H1 (cell line): ENCODE results near the gene CFAP74.

Experiments used
- CEBPB ChIP-seq: IDR thresholded peaks from 2 replicates; pipeline ENCODE4 v1.6.1; 2012; ENCODE audit warnings: low read depth, low read length
- EZH2 ChIP-seq: fragments of 200-600 bp; sonication (generic); IDR thresholded peaks from 2 replicates; pipeline ENCODE4 v1.7.1; 2012; ENCODE audit warnings: low read depth, mild to moderate bottlenecking, moderate library complexity, low read length, inconsistent platforms; ENCODE audit not compliant: severe bottlenecking
- KDM1A ChIP-seq: fragments of 200-600, 300-600 bp; sonication (generic); IDR thresholded peaks from 2 replicates; pipeline ENCODE4 v1.7.1; 2016; ENCODE audit warnings: mild to moderate bottlenecking, low read length, borderline replicate concordance
- MAFK ChIP-seq: IDR thresholded peaks from 2 replicates; pipeline ENCODE4 v1.6.1; 2012; ENCODE audit warnings: low read depth, mild to moderate bottlenecking, improper control_type of control experiment, low read length
- SP1 ChIP-seq: IDR thresholded peaks from 2 replicates; pipeline ENCODE4 v1.6.1; 2011; ENCODE audit warnings: low read depth, low read length
- TF ChIP-seq, protein P1 (sequence below), 3 experiments: IDR thresholded peaks; 1 replicate in 2 of 3; 2 replicates in 1 of 3; pipeline versions ENCODE4 v1.5.1 to v1.6.1; 2011; ENCODE audit warnings: low read length in 3 of 3, mild to moderate bottlenecking in 3 of 3, inconsistent platforms in 2 of 3, low read depth in 1 of 3, moderate library complexity in 1 of 3; ENCODE audit not compliant: insufficient read depth in 1 of 3; ENCODE audit errors: control extremely low read depth in 1 of 3

DNA sequence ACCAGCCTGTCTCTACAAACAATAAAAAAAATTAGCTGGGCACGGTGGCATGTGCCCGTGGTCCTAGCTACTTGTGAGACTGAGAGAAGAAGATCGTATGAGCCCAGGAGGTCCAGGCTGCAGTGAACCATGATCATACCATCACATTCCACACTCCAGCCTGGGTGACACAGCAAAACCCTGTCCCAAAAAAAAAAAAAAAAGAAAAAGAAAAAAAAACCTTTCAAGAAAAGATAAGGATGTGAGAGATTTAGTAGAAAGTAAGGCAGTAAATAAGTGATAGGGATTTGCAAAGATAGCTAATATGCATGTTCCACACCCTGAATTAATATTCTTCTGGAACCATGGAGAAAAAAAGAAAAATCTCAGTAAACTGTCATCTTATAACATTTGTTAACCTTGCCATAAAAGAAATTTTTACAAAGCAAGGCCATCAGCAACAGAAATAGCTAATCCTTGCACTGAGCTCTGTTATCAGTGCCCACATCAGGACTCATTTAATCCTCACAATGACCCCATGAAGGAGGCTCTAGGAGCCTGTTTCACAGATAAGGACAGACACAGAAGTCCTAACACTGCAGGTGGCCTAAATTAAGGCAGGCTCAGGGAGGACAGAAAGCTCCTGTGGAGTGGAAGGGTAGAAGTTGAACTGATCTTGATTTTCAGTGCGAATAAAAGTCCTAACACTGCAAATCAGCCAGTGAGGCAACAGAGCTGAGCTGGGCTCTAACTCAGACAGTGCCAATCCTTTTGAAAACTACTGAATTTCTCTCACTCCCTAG lies 120.3 kb downstream of the CFAP74 start:
- TF ChIP-seq MAFK (no peak), CEBPB (no peak), KDM1A (no peak), SP1 (no peak), EZH2 (no peak)
- TF ChIP-seq, protein P1, sequence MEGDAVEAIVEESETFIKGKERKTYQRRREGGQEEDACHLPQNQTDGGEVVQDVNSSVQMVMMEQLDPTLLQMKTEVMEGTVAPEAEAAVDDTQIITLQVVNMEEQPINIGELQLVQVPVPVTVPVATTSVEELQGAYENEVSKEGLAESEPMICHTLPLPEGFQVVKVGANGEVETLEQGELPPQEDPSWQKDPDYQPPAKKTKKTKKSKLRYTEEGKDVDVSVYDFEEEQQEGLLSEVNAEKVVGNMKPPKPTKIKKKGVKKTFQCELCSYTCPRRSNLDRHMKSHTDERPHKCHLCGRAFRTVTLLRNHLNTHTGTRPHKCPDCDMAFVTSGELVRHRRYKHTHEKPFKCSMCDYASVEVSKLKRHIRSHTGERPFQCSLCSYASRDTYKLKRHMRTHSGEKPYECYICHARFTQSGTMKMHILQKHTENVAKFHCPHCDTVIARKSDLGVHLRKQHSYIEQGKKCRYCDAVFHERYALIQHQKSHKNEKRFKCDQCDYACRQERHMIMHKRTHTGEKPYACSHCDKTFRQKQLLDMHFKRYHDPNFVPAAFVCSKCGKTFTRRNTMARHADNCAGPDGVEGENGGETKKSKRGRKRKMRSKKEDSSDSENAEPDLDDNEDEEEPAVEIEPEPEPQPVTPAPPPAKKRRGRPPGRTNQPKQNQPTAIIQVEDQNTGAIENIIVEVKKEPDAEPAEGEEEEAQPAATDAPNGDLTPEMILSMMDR (IDR thresholded peaks at IDR 0.05; ENCODE audit: control extremely low read depth in 1 of 3, insufficient read depth in 1 of 3, low read depth in 1 of 3, low read length in 3 of 3): no peak
